HEK293 (cell line): ENCODE results near the gene CCNI.

Source experiments
- CTCF ChIA-PET: fragments of 350-600 bp; formaldehyde crosslinking; extraction: SDS; loops from one replicate; lab custom pipeline; 2021; ENCODE audit warnings: antibody characterized with exemption; lab: Yijun Ruan, JAX
- POLR2A ChIA-PET: fragments of 300-600 bp; formaldehyde crosslinking; extraction: SDS; loops from one replicate; lab custom pipeline; 2020; ENCODE audit warnings: antibody characterized with exemption, inconsistent platforms; lab: Yijun Ruan, JAX
- H3K27ac ChIP-seq: fragments of 200-500 bp; sonication (Bioruptor generic); 2 replicates; pipeline ENCODE4 v1.5.1; 2014; ENCODE audit warnings: low read depth, low read length, control low read depth, inconsistent platforms; ENCODE audit errors: extremely low read depth
- H3K36me3 ChIP-seq, 2 experiments: fragments of 200-500 bp in 1 of 2; sonication (Bioruptor generic) in 1 of 2; 1 replicate in 1 of 2; 2 replicates in 1 of 2; pipeline ENCODE4 v1.5.1; 2014 to 2017; ENCODE audit warnings: inconsistent platforms in 2 of 2, low read length in 2 of 2; ENCODE audit not compliant: control insufficient read depth in 2 of 2, insufficient read depth in 1 of 2
- H3K4me1 ChIP-seq: fragments of 200-500 bp; sonication (Bioruptor generic); 2 replicates; pipeline ENCODE4 v1.5.1; 2014; ENCODE audit warnings: mild to moderate bottlenecking, low read length, inconsistent platforms; ENCODE audit not compliant: control insufficient read depth, insufficient read depth
- H3K4me3 ChIP-seq: 2 replicates; pipeline ENCODE4 v1.5.1; 2011; ENCODE audit warnings: low read depth, mild to moderate bottlenecking, control low read depth, low read length, moderate library complexity
- H3K9me3 ChIP-seq: fragments of 200-500 bp; sonication (Bioruptor generic); 2 replicates; pipeline ENCODE4 v1.5.1; 2014; ENCODE audit warnings: low read depth, low read length, inconsistent platforms; ENCODE audit not compliant: control insufficient read depth, insufficient read depth
- EGR2 ChIP-seq: fragments of 450-650 bp; formaldehyde crosslinking; IDR thresholded peaks from 2 replicates; pipeline ENCODE4 v1.5.1; 2016; ENCODE audit warnings: low read depth, missing biosample characterization, missing genetic modification characterization
- FEZF1 ChIP-seq: fragments of 450-650 bp; formaldehyde crosslinking; IDR thresholded peaks from 2 replicates; pipeline ENCODE4 v1.5.1; 2016; ENCODE audit warnings: missing biosample characterization, missing genetic modification characterization
- GLIS2 ChIP-seq: fragments of 450-650 bp; formaldehyde crosslinking; IDR thresholded peaks from 2 replicates; pipeline ENCODE4 v1.5.1; 2016; ENCODE audit warnings: missing biosample characterization, missing genetic modification characterization
- KLF7 ChIP-seq: fragments of 450-650 bp; formaldehyde crosslinking; IDR thresholded peaks from 2 replicates; pipeline ENCODE4 v1.5.1; 2016; ENCODE audit warnings: missing biosample characterization, missing genetic modification characterization, borderline replicate concordance
- PRDM2 ChIP-seq: fragments of 450-650 bp; formaldehyde crosslinking; IDR thresholded peaks from 2 replicates; pipeline ENCODE4 v1.5.1; 2016; ENCODE audit warnings: missing biosample characterization, missing genetic modification characterization, borderline replicate concordance
- ZFP37 ChIP-seq: fragments of 450-650 bp; formaldehyde crosslinking; IDR thresholded peaks from 2 replicates; pipeline ENCODE4 v1.5.1; 2016; ENCODE audit warnings: missing biosample characterization, missing genetic modification characterization
- ZNF23 ChIP-seq: fragments of 450-650 bp; formaldehyde crosslinking; IDR thresholded peaks from 2 replicates; pipeline ENCODE4 v1.5.1; 2016; ENCODE audit warnings: missing biosample characterization, missing genetic modification characterization, borderline replicate concordance
- ZNF239 ChIP-seq: fragments of 450-650 bp; formaldehyde crosslinking; IDR thresholded peaks from 2 replicates; pipeline ENCODE4 v1.5.1; 2016; ENCODE audit warnings: missing biosample characterization, missing genetic modification characterization
- ZNF610 ChIP-seq: fragments of 450-650 bp; formaldehyde crosslinking; IDR thresholded peaks from 2 replicates; pipeline ENCODE4 v1.5.1; 2016; ENCODE audit warnings: missing biosample characterization, missing genetic modification characterization, borderline replicate concordance
- ZNF776 ChIP-seq: fragments of 450-650 bp; formaldehyde crosslinking; IDR thresholded peaks from 2 replicates; pipeline ENCODE4 v1.5.0; 2017; ENCODE audit warnings: missing biosample characterization, missing genetic modification characterization, borderline replicate concordance
- TF ChIP-seq, protein P1 (sequence below): fragments of 450-650 bp; formaldehyde crosslinking; IDR thresholded peaks from 2 replicates; pipeline ENCODE4 v1.5.1; 2016; ENCODE audit warnings: missing biosample characterization, missing genetic modification characterization, borderline replicate concordance
- TF ChIP-seq, protein P2 (sequence below): fragments of 450-650 bp; formaldehyde crosslinking; IDR thresholded peaks from 2 replicates; pipeline ENCODE4 v1.5.1; 2016; ENCODE audit warnings: missing biosample characterization, missing genetic modification characterization
- TF ChIP-seq, protein P3 (sequence below): fragments of 450-650 bp; formaldehyde crosslinking; IDR thresholded peaks from 2 replicates; pipeline ENCODE4 v1.5.1; 2017; ENCODE audit warnings: missing biosample characterization, missing genetic modification characterization
- TF ChIP-seq, protein P4 (sequence below): fragments of 450-650 bp; formaldehyde crosslinking; IDR thresholded peaks from 2 replicates; pipeline ENCODE4 v1.5.1; 2016; ENCODE audit warnings: missing biosample characterization, missing genetic modification characterization
- TF ChIP-seq, protein P5 (sequence below): fragments of 450-650 bp; formaldehyde crosslinking; IDR thresholded peaks from 2 replicates; pipeline ENCODE4 v1.5.1; 2016; ENCODE audit warnings: missing biosample characterization, missing genetic modification characterization
- TF ChIP-seq, protein P6 (sequence below): fragments of 450-650 bp; formaldehyde crosslinking; IDR thresholded peaks from 2 replicates; pipeline ENCODE4 v1.5.1; 2016; ENCODE audit warnings: missing biosample characterization, missing genetic modification characterization
- TF ChIP-seq, protein P7 (sequence below): fragments of 450-650 bp; formaldehyde crosslinking; IDR thresholded peaks from 2 replicates; pipeline ENCODE4 v1.5.1; 2017; ENCODE audit warnings: missing biosample characterization, missing genetic modification characterization

Gene CCNI

DNA sequence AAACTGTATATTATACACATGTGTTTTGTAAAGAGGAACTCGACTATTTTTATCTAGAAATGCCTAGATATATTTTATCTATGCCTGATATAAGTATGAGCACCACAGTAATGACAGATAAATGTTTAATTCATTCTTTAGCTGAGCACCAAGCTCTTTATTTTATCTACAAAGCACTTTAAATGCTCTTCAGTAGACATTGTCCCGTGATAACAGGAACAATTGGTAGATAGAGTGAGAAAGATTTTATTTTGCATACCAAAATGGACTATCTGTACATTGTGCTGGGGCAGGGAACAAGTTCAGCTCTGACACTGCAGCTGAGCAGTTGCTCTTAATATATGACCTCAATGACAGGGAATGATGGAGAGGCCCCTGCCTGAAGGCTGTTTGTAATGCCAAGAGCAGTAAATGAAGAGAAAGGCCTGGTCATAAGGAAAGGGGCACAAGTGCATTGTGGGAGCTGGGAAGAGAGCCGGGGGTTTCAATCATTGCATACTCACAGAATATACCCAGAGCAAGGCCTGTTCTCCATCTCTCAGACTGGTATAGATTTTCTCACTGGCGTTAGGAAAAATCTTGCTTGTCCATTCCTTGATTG lies 68.9 kb downstream of the CCNI start:
- H3K36me3 ChIP-seq: peaks cover 0 to 22% of the 10 kb centered on the region in 2 experiments; a peak in 1 of 3 replicates
- POLR2A ChIA-PET: interaction anchor here (0.6 kb wide), 1 partner anchor 74 kb away, joined by 3 read pairs; no protein-coding TSS in a partner anchor
- no peaks in the 10 kb centered on the region for H3K4me1 ChIP-seq
- H3K27ac ChIP-seq: no peak overlapping the region
- TF ChIP-seq, protein P1, sequence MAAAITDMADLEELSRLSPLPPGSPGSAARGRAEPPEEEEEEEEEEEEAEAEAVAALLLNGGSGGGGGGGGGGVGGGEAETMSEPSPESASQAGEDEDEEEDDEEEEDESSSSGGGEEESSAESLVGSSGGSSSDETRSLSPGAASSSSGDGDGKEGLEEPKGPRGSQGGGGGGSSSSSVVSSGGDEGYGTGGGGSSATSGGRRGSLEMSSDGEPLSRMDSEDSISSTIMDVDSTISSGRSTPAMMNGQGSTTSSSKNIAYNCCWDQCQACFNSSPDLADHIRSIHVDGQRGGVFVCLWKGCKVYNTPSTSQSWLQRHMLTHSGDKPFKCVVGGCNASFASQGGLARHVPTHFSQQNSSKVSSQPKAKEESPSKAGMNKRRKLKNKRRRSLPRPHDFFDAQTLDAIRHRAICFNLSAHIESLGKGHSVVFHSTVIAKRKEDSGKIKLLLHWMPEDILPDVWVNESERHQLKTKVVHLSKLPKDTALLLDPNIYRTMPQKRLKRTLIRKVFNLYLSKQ (tag by site-specific recombination): no peak
- TF ChIP-seq FEZF1 (tag by site-specific recombination) (no peak), ZNF23 (tag by site-specific recombination) (no peak), GLIS2 (tag by site-specific recombination) (no peak), KLF7 (tag by site-specific recombination) (no peak), ZFP37 (no peak), ZNF776 (tag by site-specific recombination) (no peak), ZNF239 (tag by site-specific recombination) (no peak), ZNF610 (tag by site-specific recombination) (no peak)
- TF ChIP-seq, protein P2, sequence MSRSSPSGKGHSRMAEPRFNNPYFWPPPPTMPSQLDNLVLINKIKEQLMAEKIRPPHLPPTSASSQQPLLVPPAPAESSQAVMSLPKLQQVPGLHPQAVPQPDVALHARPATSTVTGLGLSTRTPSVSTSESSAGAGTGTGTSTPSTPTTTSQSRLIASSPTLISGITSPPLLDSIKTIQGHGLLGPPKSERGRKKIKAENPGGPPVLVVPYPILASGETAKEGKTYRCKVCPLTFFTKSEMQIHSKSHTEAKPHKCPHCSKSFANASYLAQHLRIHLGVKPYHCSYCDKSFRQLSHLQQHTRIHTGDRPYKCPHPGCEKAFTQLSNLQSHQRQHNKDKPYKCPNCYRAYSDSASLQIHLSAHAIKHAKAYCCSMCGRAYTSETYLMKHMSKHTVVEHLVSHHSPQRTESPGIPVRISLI (tag by site-specific recombination): no peak
- TF ChIP-seq, protein P3, sequence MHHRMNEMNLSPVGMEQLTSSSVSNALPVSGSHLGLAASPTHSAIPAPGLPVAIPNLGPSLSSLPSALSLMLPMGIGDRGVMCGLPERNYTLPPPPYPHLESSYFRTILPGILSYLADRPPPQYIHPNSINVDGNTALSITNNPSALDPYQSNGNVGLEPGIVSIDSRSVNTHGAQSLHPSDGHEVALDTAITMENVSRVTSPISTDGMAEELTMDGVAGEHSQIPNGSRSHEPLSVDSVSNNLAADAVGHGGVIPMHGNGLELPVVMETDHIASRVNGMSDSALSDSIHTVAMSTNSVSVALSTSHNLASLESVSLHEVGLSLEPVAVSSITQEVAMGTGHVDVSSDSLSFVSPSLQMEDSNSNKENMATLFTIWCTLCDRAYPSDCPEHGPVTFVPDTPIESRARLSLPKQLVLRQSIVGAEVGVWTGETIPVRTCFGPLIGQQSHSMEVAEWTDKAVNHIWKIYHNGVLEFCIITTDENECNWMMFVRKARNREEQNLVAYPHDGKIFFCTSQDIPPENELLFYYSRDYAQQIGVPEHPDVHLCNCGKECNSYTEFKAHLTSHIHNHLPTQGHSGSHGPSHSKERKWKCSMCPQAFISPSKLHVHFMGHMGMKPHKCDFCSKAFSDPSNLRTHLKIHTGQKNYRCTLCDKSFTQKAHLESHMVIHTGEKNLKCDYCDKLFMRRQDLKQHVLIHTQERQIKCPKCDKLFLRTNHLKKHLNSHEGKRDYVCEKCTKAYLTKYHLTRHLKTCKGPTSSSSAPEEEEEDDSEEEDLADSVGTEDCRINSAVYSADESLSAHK (tag by site-specific recombination): no peak
- TF ChIP-seq, protein P4, sequence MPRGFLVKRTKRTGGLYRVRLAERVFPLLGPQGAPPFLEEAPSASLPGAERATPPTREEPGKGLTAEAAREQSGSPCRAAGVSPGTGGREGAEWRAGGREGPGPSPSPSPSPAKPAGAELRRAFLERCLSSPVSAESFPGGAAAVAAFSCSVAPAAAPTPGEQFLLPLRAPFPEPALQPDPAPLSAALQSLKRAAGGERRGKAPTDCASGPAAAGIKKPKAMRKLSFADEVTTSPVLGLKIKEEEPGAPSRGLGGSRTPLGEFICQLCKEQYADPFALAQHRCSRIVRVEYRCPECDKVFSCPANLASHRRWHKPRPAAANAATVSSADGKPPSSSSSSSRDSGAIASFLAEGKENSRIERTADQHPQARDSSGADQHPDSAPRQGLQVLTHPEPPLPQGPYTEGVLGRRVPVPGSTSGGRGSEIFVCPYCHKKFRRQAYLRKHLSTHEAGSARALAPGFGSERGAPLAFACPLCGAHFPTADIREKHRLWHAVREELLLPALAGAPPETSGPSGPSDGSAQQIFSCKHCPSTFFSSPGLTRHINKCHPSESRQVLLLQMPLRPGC: no peak
- TF ChIP-seq, protein P5, sequence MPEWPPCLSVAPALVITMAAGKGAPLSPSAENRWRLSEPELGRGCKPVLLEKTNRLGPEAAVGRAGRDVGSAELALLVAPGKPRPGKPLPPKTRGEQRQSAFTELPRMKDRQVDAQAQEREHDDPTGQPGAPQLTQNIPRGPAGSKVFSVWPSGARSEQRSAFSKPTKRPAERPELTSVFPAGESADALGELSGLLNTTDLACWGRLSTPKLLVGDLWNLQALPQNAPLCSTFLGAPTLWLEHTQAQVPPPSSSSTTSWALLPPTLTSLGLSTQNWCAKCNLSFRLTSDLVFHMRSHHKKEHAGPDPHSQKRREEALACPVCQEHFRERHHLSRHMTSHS (tag by site-specific recombination): no peak
- no peaks in the 10 kb centered on the region for H3K9me3 ChIP-seq
- CTCF ChIA-PET: no interaction called here
- no peak overlapping the region for H3K4me3 ChIP-seq

DNA sequence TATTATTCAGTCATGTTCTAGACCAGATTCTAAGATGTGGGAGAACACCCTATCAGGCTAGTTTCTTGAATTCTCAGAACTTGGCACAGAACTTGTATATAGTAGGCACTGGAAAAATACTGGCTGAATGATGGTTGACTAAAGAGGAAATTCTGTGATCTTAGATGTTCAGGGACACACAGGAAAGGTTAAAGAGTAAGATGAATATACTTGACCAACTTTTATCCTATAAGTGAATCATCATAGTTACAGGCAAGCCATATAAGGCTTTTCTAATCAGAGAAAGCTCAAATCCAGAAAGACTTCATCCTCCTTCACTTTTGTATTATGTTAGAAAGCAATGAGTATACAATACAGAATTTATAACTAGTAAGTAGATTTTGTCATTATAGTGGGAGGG lies 72.4 kb downstream of the CCNI start:
- Histone ChIP-seq H3K4me3 (no peak overlapping the region), H3K27ac (no peak overlapping the region), H3K4me1 (no peaks in the 10 kb centered on the region), H3K9me3 (no peaks in the 10 kb centered on the region), H3K36me3 (peaks cover 0 to 40% of the 10 kb centered on the region in 2 experiments; a peak in 1 of 3 replicates)
- CTCF ChIA-PET: interaction anchor here (1.3 kb wide), 1 partner anchor 44 kb away, joined by 5 read pairs; no protein-coding TSS in a partner anchor
- POLR2A ChIA-PET: no interaction called here
- TF ChIP-seq, protein P6, sequence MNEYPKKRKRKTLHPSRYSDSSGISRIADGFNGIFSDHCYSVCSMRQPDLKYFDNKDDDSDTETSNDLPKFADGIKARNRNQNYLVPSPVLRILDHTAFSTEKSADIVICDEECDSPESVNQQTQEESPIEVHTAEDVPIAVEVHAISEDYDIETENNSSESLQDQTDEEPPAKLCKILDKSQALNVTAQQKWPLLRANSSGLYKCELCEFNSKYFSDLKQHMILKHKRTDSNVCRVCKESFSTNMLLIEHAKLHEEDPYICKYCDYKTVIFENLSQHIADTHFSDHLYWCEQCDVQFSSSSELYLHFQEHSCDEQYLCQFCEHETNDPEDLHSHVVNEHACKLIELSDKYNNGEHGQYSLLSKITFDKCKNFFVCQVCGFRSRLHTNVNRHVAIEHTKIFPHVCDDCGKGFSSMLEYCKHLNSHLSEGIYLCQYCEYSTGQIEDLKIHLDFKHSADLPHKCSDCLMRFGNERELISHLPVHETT (tag by site-specific recombination): no peak
- TF ChIP-seq EGR2 (tag by site-specific recombination) (no peak), PRDM2 (no peak)
- TF ChIP-seq, protein P7, sequence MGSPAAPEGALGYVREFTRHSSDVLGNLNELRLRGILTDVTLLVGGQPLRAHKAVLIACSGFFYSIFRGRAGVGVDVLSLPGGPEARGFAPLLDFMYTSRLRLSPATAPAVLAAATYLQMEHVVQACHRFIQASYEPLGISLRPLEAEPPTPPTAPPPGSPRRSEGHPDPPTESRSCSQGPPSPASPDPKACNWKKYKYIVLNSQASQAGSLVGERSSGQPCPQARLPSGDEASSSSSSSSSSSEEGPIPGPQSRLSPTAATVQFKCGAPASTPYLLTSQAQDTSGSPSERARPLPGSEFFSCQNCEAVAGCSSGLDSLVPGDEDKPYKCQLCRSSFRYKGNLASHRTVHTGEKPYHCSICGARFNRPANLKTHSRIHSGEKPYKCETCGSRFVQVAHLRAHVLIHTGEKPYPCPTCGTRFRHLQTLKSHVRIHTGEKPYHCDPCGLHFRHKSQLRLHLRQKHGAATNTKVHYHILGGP: no peak
